Head of caudate nucleus (tissue), 42 donors: ENCODE measurements around the gene BCAS3.

Experiments
- DNase-seq, 42 donors: peaks; one replicate each; pipeline versions ENCODE4 v3.0.0 to v3.0.0-alpha.2; 2020 to 2021; ENCODE audit warnings: mixed read lengths in 7 of 42
- intact Hi-C: fragments of 100-400 bp; cut with DNase I; formaldehyde crosslinking; loops from one replicate; pipeline ENCODE4 v1.15.0; 2022

Gene BCAS3

DNA sequence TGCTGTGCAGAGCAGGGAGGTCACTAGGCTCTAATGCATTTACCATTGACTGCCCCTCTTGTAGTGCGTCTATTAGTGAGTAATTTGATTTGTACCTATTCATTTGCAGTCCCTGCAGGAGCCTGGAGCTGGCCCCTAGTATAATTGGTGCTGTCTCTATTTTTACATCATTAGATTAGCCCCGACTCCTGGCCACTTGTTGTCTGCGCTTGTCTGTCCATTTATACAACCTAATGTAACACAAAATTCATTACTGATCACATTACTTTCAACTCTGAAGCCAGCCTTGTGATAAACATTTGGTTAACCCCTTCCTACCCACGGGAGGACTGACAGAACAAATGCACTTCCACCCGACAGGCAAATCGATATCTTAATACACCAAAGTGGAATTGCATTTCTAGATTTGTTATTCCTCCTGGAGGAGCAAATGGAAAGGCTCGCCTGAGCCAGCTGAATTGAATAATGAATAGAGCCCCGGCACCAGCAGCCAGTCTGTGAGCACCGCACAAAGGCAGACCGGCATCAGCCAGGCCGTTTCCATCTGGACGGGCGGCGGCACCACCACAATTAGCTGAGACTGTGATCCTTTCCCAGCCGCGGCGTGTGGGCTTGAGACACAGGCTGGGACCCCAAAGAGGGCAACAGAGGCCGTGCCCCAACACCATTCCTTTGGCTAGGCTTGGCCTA is 703.3 kb downstream of the BCAS3 start:
- intact Hi-C loops: no loop called here
- DNase-seq: peak in 16 of 42 donors; percentile 17 to 54 (median 30)

DNA sequence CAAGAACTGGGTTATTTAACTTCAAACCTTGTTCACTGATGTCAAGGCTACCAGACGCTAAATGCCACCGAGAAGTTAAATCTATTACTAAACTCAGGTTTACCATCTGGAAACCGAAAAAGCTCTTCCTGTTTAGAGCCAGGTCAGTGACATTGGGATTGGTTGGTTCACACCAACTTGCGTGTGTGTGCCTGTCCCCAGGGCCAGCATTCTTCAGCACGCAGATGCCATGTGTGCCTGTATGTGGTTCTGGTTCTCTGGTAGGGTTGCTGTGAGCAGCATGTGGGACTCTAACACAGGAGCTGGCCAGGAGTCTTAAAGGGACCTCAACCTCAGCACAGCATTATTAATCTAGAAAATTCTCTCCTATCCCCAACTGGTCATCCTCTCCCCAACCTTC is 703.9 kb downstream of the BCAS3 start:
- no peak for DNase-seq
- intact Hi-C loops: no loop called here

DNA sequence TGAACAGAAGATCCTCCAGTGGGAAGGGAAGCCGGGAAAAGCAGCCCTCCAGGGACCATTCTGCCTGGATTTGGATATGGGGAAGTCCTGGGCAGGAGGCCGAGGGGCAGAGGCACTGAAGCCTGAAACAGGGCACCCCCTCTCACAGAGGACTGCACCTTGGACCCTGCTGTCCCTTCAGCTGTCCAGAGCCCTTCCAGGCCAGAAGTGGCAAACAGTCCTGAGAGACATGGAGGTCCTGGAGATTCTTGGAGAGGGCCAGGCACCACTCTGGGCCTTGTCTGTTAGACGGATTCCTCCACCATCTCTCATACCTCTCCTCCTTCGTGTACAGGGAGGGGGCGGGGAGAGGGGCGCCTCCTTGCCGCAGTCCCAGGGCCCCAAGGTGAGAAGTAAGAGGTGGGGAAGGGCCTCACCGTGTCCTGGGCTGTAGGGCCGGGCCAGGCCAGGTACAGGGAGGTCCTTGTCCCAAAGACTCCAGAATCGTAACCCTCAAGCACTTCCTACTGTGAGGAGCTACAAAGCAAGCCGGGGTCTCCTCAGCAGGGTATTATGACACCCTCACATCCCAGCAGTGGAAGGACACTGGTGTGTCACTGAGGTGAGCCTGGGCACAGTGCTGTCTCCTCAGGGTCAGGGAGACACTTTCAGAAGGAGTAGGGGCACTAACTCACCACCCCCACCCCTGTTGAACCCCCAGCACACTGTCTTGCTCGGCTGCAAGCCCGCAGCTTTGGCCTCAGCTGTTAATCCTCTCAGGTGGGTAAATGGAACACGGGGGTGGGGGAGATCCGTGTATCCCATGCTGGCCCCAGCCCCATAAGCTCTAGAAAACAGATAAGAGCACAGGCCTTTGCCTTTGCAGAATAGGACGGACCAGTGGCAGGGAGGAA is 705.4 kb downstream of the BCAS3 start:
- no peak for DNase-seq
- intact Hi-C loops: no loop called here

DNA sequence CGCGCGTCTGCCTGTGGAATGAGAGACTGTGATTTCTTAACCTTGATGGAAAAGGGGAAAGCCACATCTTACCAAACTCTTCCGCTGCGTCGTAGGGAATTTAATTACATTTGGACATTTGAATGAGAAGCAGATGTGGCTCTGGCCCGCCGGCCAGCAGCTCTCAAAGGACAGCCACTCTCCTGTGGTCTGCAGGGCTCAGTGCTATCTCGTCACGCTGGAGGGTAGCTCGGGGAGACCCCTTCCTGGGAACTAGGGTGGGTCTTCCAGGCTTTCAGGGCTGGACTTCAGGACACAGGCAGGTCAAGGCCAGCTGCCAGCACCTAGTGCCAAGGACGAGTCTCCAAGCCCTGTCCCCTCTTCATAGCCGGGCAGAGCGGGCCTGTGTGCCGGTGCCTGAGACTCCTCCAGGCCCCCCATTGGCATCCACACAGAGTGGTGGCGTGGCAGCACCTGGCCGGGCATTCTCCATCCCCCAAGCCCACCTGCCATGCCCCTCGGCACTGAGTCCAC is 706.1 kb downstream of the BCAS3 start:
- no peak for DNase-seq
- intact Hi-C loops: no loop called here

DNA sequence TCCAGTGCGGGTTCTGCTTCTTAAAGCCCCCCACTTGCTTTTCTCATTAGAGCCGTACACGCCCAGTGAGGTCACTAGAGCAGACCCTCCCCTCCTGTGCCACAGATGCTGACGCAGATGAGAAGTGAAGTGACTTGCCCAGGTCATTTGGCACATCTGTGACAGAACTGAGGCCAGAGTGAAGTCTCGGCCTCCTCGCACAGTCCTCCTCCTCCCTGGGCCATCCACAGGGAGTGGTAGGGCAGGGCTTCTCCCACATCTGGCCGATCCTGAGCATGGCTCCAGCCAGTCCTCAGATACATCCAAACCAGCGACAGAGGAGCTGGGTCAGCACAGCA is 706.7 kb downstream of the BCAS3 start:
- intact Hi-C loops: no loop called here
- no peak for DNase-seq

DNA sequence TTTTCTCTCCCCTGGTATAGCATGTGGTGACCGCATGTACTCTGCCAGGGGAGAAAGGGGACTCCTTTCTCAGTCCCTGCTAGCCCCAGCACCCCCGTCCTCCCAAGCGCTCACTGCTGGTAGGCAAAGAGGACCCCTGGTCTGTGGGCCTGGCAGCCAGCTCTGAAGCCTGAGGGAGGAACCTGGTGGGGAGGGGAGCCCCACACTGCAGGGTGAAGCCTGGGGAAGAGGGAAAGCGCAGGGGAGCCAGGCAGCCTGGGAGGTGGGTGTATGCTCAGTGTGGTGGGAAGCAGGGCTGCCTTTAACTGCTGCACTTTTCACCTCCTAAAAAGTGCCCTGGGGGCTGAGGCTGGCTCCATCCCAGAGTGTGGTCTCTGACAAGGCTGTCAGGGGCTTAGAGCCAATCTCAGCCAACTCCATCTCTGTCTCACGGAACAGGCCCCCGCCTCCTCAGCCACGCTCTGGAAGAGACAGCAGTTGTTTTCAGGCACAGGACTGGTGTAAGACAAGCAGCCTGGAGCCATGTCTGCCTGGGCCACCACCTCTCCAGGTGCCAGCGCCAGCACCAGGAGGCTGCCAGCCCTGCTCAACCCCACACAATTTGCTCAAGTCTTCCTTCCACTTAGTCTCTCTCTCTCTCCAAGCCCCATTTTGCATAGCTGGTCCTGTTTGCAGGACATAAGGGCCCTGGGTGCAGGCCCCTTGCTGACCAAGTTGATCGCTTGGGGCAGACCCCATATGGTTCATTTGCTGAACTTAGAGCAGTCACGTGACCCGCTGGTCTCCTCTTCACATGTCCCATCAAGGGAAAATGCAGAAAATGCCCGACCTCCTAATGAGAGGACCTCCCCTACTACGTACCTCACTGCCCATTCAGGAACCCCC is 707.3 kb downstream of the BCAS3 start:
- intact Hi-C loops: no loop called here
- DNase-seq: no peak

DNA sequence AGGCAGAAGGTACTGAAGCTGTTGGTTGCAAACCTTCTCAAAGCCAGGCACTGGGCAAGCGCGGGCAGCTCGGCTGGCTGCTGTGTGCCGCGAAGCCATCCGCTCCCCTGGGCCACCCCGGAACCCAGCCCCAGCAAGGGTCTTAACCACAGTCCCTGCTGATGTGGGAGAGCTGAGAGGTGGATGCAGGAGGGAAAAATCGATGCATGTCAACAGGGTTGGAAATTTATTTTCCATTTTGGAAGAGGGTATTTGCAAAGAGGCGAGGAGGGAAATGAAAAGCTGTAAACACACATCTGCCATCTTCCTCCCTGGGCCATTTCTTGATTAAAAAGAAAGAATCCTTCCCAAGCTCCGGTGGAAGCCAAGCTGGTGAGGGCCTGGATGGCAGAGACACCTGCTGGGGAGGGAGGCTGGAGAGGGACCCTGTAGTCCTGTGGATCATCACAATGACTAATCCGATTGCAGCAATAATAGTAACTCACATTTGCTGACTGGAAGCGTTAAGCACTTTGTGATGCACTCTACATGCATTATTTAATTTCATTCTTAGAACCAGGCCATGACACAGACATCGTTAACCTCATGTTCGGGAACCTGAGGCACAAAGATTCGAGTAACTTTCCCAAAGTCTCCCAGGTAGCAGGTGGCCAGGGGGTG is 708.1 kb downstream of the BCAS3 start:
- intact Hi-C loops: no loop called here
- DNase-seq: no peak

DNA sequence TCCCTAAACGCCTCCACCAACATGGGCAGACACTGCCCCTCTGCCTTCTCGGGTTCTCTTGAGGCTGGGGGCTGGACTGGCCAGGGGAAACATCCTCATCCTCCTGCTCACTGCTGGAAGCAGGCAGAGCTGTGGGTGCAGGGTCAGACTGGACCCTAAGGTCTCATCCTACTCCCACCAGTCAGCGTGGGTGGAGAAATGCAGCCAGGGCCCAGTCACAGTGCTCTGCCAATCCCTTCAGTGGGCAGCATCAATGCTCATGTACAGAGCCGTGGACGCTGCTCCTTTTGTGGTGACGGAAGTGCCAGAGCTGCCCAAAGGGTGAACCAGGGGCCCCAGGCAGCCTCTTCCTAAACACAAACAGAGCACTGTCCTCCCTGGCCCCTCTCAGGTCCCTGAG is 708.6 kb downstream of the BCAS3 start:
- no peak for DNase-seq
- intact Hi-C loops: no loop called here

DNA sequence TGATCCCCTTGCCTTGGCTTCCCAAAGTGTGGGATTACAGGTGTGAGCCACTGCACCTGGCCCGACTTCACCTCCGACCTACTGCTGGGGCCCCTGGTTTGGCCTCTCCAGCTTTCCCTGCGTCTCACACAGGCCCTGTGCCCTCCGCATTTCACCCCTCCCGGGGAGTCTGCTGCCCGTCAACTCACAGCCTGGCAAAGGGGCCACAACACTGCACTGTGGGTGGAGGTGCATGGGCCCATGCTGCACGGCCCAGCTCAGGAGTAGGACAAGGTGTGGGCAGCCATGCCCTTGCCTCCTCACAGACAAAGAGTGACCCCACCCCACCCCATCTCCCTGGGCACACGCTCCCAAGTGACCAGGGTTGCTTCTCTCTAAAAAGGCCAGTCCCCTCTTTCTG is 709.4 kb downstream of the BCAS3 start:
- DNase-seq: no peak
- intact Hi-C loops: no loop called here

DNA sequence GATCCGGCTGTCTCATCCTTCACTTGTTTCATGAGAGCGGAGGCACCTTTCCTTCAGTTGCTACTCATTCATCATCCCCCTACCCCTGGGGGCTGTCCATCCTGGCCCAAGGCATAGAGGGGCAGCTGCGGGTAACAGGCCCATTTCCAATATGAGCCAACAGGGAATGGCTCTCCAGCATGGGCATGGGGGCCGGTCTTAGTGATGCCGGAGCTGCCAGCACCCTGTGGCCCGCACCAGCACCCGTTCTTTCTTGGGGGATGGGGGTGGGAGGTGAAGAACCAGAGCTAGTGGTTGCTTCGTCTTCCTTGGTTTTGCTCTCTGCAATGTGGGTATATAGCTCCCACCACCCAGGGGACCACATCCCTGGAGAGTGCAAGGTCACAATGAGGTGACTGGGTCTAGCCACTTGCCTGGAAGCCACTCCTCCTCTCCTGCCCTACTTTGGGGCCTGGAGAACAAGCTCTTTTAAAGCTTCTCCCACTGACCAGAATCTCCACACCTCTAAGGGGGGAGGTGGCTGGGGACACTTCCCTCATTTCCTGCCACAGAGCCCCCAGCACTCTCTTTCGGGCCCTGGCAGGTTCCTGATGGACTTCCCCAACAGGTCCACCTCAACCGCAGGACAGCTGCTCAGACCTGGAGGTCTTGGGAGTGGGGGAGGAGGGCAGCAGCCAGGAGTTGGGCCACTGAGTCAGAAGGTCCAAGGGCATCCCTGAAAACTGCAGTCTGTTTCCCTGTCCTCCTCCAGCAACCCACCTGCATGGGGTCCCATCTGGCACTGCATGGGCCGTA is 710.1 kb downstream of the BCAS3 start:
- DNase-seq: no peak
- intact Hi-C loops: no loop called here

DNA sequence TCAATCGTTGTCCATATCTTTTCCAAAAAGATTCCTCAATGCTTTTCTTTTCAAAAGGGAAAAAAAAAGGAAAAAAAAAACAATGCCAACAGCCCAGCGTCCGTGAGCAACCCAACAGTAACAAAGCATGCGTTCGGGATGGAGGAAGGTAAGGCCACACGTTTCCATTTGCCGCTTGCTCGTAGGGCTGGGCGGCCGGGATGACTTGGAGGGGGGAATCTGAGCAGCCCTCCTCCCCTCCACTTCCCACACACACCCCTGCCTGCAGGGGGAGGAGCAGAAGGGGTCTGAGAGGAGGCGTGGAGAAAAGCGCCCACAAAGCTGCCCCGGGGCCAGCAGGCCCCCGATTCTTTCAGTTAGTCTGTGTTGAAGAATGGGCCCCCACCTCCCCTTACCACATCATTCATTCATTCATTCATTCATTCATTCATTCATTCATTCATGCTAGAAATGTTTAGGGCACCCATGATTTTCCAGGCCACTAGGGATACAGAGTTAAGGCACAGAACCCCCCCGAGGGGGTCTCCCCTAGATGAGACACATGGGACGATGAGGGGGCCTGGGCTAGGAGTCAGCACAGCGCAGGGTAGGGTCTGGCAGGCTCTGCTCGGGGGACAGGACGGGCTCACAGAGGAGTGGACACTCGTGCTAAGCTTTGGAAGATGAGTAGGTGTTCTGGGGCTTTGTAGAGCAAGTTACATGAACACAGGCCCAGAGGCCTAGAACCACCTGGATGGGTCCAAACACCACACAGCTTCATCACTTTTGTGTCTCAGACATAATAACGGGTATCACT is 711.1 kb downstream of the BCAS3 start:
- DNase-seq: no peak
- intact Hi-C loops: no loop called here

DNA sequence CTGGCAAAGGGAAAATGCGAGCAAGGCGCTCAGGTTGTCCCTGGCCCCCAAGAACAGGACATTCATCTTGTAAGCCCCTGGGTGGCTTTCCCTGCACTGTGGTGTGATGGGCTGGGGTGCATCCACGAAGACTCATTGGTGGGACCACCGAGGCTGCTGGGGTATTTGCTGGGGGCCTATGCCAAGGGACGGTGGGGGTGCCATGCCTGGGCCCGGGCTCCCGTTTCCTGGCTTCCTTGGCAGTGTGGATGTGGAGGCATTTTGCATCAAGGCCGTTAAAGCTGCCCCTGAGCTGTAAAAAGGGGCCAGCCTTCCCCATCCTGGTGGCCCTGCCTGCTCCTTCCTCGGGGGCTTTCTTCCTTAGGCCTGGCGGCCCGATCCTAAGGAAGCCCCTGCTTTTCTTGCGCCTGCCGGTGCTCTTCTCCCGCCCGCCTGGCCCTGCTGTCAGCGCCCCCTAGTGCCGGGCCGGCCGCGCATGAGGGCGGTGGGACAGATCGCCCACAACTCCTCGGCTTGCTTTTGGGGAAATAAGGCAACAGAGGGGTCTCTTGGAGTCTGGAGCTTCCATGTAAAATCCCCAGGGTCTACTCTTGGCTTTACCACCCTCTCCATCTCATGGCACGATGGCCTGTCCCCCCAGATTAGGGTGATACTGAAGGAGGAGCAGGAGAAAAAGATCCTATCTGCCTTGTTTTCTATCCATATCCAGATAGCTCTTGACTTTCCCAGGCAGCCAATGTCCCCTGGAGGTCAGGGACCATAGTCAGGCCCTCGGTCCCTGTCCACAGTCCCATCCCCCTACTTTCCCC is 712.2 kb downstream of the BCAS3 start:
- DNase-seq: peak in 29 of 42 donors; percentile 22 to 74 (median 47)
- intact Hi-C loops: loop anchor here (10.0 kb wide), 2 partner anchors 375 to 645 kb away; no protein-coding TSS in a partner anchor

DNA sequence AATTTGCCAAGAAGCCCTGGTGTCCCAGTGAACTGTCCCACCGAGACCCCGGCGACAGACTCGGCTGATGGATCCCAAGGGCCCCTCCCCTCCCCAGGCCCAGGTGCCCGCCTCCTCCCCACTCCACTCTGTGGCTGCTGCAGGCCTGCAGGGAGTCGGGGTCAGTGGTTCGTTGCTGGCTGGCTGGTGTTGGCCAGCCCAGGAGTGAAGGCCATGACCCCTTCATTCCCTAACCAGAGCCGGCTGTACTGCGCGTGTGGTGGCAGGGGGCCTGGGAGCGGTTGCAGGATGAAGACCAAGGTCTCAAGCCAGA is 712.8 kb downstream of the BCAS3 start:
- intact Hi-C loops: loop anchor here (10.0 kb wide), 2 partner anchors 376 to 646 kb away; no protein-coding TSS in a partner anchor
- no peak for DNase-seq

DNA sequence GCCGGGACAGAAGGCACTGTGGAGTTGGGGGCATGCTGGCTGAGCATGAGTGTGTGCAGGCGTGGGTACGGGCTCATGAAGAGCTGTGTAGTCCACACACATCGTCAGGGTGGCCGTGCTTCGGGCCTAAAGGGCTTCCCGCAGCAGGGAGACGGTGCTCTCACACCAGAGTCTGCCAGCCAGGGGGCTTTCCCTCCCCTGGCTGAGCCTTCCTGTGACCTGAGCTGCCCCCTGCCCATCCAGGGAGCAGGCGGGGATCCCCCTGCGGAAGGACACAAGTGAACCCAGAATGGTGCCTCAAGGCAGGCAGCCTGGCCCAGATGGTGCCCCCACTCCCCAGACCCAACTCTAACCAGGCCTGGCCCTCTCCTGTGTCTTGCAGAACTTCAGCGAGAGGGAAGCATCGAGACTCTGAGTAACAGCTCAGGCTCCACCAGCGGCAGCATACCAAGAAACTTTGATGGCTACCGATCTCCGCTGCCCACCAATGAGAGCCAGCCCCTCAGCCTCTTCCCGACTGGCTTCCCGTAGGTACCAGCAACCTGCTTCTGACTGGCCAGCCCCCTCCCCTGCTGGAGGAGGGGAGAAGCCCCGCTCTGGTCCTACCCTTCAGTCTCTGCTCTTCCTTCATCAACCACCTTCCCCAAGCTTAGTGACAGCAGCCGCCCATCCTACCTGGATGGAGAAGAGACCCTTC is 714.1 kb downstream of the BCAS3 start:
- no peak for DNase-seq
- intact Hi-C loops: loop anchor here (10.0 kb wide), 2 partner anchors 377 to 647 kb away; no protein-coding TSS in a partner anchor

DNA sequence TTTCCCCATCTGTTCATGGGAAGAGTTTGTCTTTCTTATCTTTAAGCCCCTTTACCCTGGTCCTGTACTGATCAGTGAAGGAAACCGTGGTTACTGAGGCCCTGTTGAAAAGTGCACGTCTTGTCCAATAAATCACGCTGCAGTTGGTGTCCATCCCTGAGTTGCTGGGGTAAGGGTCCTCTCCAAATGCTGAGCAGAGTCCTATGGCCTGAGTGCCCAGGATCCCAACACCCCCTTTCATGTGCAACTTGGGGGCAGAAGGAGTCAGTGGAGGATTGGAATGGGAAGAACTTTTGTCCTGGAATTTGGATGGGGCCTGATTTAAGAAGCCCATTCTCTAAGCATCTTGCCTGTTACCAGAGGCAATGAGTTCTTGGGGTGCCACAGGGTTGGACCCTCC is 715.0 kb downstream of the BCAS3 start:
- DNase-seq: no peak
- intact Hi-C loops: loop anchor here (10.0 kb wide), 2 partner anchors 378 to 648 kb away; no protein-coding TSS in a partner anchor

DNA sequence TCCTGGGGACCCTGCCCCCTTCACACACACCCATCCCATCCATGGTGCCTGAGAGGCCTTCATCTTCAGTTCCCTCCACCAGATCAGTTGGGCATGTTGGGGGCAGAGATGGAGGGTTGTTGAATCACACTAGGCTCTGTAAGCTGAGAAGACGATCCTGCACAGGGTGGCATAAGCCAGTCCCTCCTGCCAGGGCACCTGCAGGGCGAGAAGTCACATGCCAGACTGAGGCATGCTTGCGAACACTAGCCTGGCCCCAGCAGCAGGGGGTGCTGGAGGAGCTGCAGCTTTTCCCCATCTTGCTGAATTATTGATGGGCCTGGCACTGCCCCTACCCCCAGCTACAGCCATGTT is 715.9 kb downstream of the BCAS3 start:
- intact Hi-C loops: loop anchor here (10.0 kb wide), 2 partner anchors 379 to 649 kb away; no protein-coding TSS in a partner anchor
- DNase-seq: no peak
